IMR-90 (cell line): ENCODE measurements around the gene FGD5.
A peak's percentile ranks its signal among the peaks of the same experiment; 100 is the strongest.

Experiments used
- BHLHE40 ChIP-seq: fragments of 150-350 bp; IDR thresholded peaks from 2 replicates; pipeline ENCODE4 v1.6.1; 2016; ENCODE audit warnings: mild to moderate bottlenecking, low read depth, low read length
- CHD1 ChIP-seq: IDR thresholded peaks from 2 replicates; pipeline ENCODE4 v1.6.1; 2012; ENCODE audit warnings: low read depth, low read length, improper control_type of control experiment
- ELK1 ChIP-seq: fragments of 150-350 bp; IDR thresholded peaks from 2 replicates; pipeline ENCODE4 v1.6.1; 2016; ENCODE audit warnings: low read depth, mild to moderate bottlenecking, low read length, moderate library complexity, borderline replicate concordance
- FOS ChIP-seq: fragments of 150-350 bp; IDR thresholded peaks from 2 replicates; pipeline ENCODE4 v1.6.1; 2016; ENCODE audit warnings: low read depth, low read length
- MAFK ChIP-seq: IDR thresholded peaks from 2 replicates; pipeline ENCODE4 v1.6.1; 2012; ENCODE audit warnings: low read depth, low read length, improper control_type of control experiment
- MAZ ChIP-seq: IDR thresholded peaks from 2 replicates; pipeline ENCODE4 v1.6.1; 2012; ENCODE audit warnings: low read depth, mild to moderate bottlenecking, low read length, improper control_type of control experiment, moderate library complexity, borderline replicate concordance
- MXI1 ChIP-seq: IDR thresholded peaks from 2 replicates; pipeline ENCODE4 v1.6.1; 2012; ENCODE audit warnings: low read depth, mild to moderate bottlenecking, low read length, moderate library complexity, borderline replicate concordance
- NFE2L2 ChIP-seq: fragments of 150-350 bp; IDR thresholded peaks from 2 replicates; pipeline ENCODE4 v1.6.1; 2016; ENCODE audit warnings: low read depth, mild to moderate bottlenecking, low read length
- POLR2A ChIP-seq: IDR thresholded peaks from 2 replicates; pipeline ENCODE4 v1.6.1; 2012; ENCODE audit warnings: mild to moderate bottlenecking, low read depth, low read length
- RAD21 ChIP-seq: IDR thresholded peaks from 2 replicates; pipeline ENCODE4 v1.6.1; 2012; ENCODE audit warnings: low read length, improper control_type of control experiment
- RFX5 ChIP-seq: IDR thresholded peaks from 2 replicates; pipeline ENCODE4 v1.8.0; 2012; ENCODE audit warnings: low read depth, mild to moderate bottlenecking, low read length, moderate library complexity
- SMC3 ChIP-seq: fragments of 150-350 bp; IDR thresholded peaks from 2 replicates; pipeline ENCODE4 v1.6.1; 2016; ENCODE audit warnings: low read depth, mild to moderate bottlenecking, antibody characterized with exemption, low read length, moderate library complexity
- USF2 ChIP-seq: fragments of 150-350 bp; IDR thresholded peaks from 2 replicates; pipeline ENCODE4 v1.6.1; 2017; ENCODE audit warnings: mild to moderate bottlenecking, antibody characterized with exemption, low read length, low read depth
- TF ChIP-seq, protein P1 (sequence below): conservative IDR thresholded peaks from 2 replicates; pipeline ENCODE4 v1.5.1; 2012; ENCODE audit warnings: mild to moderate bottlenecking, low read depth, low read length, improper control_type of control experiment

- TF ChIP-seq, protein P1, sequence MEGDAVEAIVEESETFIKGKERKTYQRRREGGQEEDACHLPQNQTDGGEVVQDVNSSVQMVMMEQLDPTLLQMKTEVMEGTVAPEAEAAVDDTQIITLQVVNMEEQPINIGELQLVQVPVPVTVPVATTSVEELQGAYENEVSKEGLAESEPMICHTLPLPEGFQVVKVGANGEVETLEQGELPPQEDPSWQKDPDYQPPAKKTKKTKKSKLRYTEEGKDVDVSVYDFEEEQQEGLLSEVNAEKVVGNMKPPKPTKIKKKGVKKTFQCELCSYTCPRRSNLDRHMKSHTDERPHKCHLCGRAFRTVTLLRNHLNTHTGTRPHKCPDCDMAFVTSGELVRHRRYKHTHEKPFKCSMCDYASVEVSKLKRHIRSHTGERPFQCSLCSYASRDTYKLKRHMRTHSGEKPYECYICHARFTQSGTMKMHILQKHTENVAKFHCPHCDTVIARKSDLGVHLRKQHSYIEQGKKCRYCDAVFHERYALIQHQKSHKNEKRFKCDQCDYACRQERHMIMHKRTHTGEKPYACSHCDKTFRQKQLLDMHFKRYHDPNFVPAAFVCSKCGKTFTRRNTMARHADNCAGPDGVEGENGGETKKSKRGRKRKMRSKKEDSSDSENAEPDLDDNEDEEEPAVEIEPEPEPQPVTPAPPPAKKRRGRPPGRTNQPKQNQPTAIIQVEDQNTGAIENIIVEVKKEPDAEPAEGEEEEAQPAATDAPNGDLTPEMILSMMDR, result no peak
- TF ChIP-seq FOS (no peak), POLR2A (peak; percentile 78), MAZ (no peak; the same call in 1 of the 2 replicates), SMC3 (no peak), MAFK (no peak), RAD21 (no peak), ELK1 (no peak), USF2 (no peak), RFX5 (no peak), MXI1 (peak; percentile 33; the same call in 1 of the 2 replicates), CHD1 (no peak), NFE2L2 (no peak), BHLHE40 (no peak)
These were observed 128.5 kb downstream of the FGD5 start, which contains the start of gene NR2C2 for GRCh38 chr3:14947100-14947885.
